ENCODE results near the gene SZRD1. TPM values are rescaled to one million over a fixed set of nuclear protein-coding genes. Genes with fewer than 3 reads are reported as not detected.

The SZRD1 gene
- total RNA-seq, 3 donors from 2014 or later: 59.0 to 77.4 (median 61.3) TPM

GRCh38 chr1:16369821-16370220 lies 2.8 kb downstream of the SZRD1 start:
- no peak overlapping the region for H3K4me3 ChIP-seq
- H3K27ac ChIP-seq: no peak overlapping the region
- TF ChIP-seq CTCF (IDR thresholded peaks at IDR 0.05) (no peak), POLR2AphosphoS5 (IDR thresholded peaks at IDR 0.05) (no peak), POLR2A (IDR thresholded peaks at IDR 0.05) (no peak)
- no peaks in the 10 kb centered on the region for H3K36me3 ChIP-seq
- DNase-seq (ENCODE audit: low spot score in 2 of 2): no peak
- intact Hi-C loops (cut with DNase I; ENCODE audit: low total_unique reads): no loop called here
- no peaks in the 10 kb centered on the region for H3K27me3 ChIP-seq
- no peaks in the 10 kb centered on the region for H3K4me1 ChIP-seq
- H3K9me3 ChIP-seq: no peaks in the 10 kb centered on the region

GRCh38 chr1:16371725-16372124 lies 4.7 kb downstream of the SZRD1 start:
- H3K4me1 ChIP-seq: no peaks in the 10 kb centered on the region
- DNase-seq (ENCODE audit: low spot score in 2 of 2): no peak
- H3K4me3 ChIP-seq: no peak overlapping the region
- intact Hi-C loops (cut with DNase I; ENCODE audit: low total_unique reads): no loop called here
- H3K27ac ChIP-seq: no peak overlapping the region
- H3K9me3 ChIP-seq: no peaks in the 10 kb centered on the region
- no peak for TF ChIP-seq POLR2AphosphoS5 (IDR thresholded peaks at IDR 0.05)
- no peak for TF ChIP-seq CTCF (IDR thresholded peaks at IDR 0.05)
- no peak for TF ChIP-seq POLR2A (IDR thresholded peaks at IDR 0.05)
- no peaks in the 10 kb centered on the region for H3K36me3 ChIP-seq
- no peaks in the 10 kb centered on the region for H3K27me3 ChIP-seq

- no peaks in the 10 kb centered on the region for H3K27me3 ChIP-seq
- intact Hi-C loops (cut with DNase I; ENCODE audit: low total_unique reads): no loop called here
- H3K4me1 ChIP-seq: no peaks in the 10 kb centered on the region
- no peak overlapping the region for H3K27ac ChIP-seq
- H3K4me3 ChIP-seq: no peak overlapping the region
- TF ChIP-seq POLR2A (IDR thresholded peaks at IDR 0.05) (no peak), POLR2AphosphoS5 (IDR thresholded peaks at IDR 0.05) (no peak), CTCF (IDR thresholded peaks at IDR 0.05) (no peak)
- no peaks in the 10 kb centered on the region for H3K9me3 ChIP-seq
- DNase-seq (ENCODE audit: low spot score in 2 of 2): no peak
- no peaks in the 10 kb centered on the region for H3K36me3 ChIP-seq
These were observed 5.7 kb downstream of the SZRD1 start for GRCh38 chr1:16372535-16373285.

GRCh38 chr1:16374266-16374665 lies 7.2 kb downstream of the SZRD1 start:
- Histone ChIP-seq H3K27me3 (no peaks in the 10 kb centered on the region), H3K36me3 (no peaks in the 10 kb centered on the region), H3K27ac (no peak overlapping the region), H3K4me1 (no peaks in the 10 kb centered on the region), H3K4me3 (no peak overlapping the region), H3K9me3 (no peaks in the 10 kb centered on the region)
- intact Hi-C loops (cut with DNase I; ENCODE audit: low total_unique reads): no loop called here
- no peak for TF ChIP-seq CTCF (IDR thresholded peaks at IDR 0.05)
- TF ChIP-seq POLR2A (IDR thresholded peaks at IDR 0.05): no peak
- TF ChIP-seq POLR2AphosphoS5 (IDR thresholded peaks at IDR 0.05): no peak
- DNase-seq (ENCODE audit: low spot score in 2 of 2): no peak

GRCh38 chr1:16375521-16376340 lies 8.7 kb downstream of the SZRD1 start:
- DNase-seq (ENCODE audit: low spot score in 2 of 2): no peak
- intact Hi-C loops (cut with DNase I; ENCODE audit: low total_unique reads): no loop called here
- no peaks in the 10 kb centered on the region for H3K9me3 ChIP-seq
- peak overlapping the region in 1 of 3 donors; percentile 20 for H3K4me3 ChIP-seq
- H3K36me3 ChIP-seq: no peaks in the 10 kb centered on the region
- TF ChIP-seq POLR2A (IDR thresholded peaks at IDR 0.05) (no peak), POLR2AphosphoS5 (IDR thresholded peaks at IDR 0.05) (no peak), CTCF (IDR thresholded peaks at IDR 0.05) (no peak)
- no peaks in the 10 kb centered on the region for H3K4me1 ChIP-seq
- no peaks in the 10 kb centered on the region for H3K27me3 ChIP-seq
- peak overlapping the region in 1 of 2 donors; percentile 30 for H3K27ac ChIP-seq

All from breast epithelium (tissue), 4 donors.